ENCODE measurements around the gene RAB25. TPM values are rescaled to one million over a fixed set of nuclear protein-coding genes. Genes with fewer than 3 reads are reported as not detected.

RAB25 gene
- total RNA-seq, 1 experiment from 2014 or later: 141 TPM

- Mint-ChIP-seq H3K27ac (ENCODE audit: unreplicated experiment) (no peak overlapping the region), H3K4me3 (ENCODE audit: unreplicated experiment) (no peak overlapping the region), H3K36me3 (ENCODE audit: insufficient read depth, unreplicated experiment) (peaks cover 70% of the 10 kb centered on the region), H3K27me3 (ENCODE audit: insufficient read depth, unreplicated experiment) (no peaks in the 10 kb centered on the region), H3K4me1 (ENCODE audit: low read depth, unreplicated experiment) (peaks cover 8% of the 10 kb centered on the region), H3K9me3 (ENCODE audit: unreplicated experiment) (no peaks in the 10 kb centered on the region)
- intact Hi-C loops (cut with micrococcal nuclease; ENCODE audit: unreplicated experiment): loop anchor here (5.0 kb wide), 1 partner anchor 59 kb away; no protein-coding TSS in a partner anchor
- no peaks in the 10 kb centered on the region for H3K9me3 ChIP-seq
- H3K27me3 ChIP-seq (replicated peaks; ENCODE audit: control insufficient read depth, insufficient read depth, low read length): no peaks in the 10 kb centered on the region
- no peaks in the 10 kb centered on the region for H3K4me1 ChIP-seq
- CTCF ChIA-PET: interaction anchor here (0.7 to 1.1 kb wide), 9 partner anchors 40 to 435 kb away, joined by 3 to 8 read pairs (median 3); partner anchors contain the start of genes ARHGEF2 and KHDC4
- DNase-seq: no peak
- H3K4me3 ChIP-seq (ENCODE audit: low read depth, low read length): no peak overlapping the region
- no peak for TF ChIP-seq CTCF (IDR thresholded peaks at IDR 0.05; ENCODE audit: insufficient read depth in 1 of 2, low read depth in 1 of 2, low read length in 1 of 2, severe bottlenecking in 1 of 2, unreplicated experiment in 1 of 2)
- POLR2A ChIA-PET: no interaction called here
- no TSS peak for BruUV-seq (replicated peaks)
- H3K36me3 ChIP-seq (ENCODE audit: control insufficient read depth, insufficient read depth, low read length): peaks cover 3% of the 10 kb centered on the region; the same call in 1 of the 2 replicates
Observed at GRCh38 chr1:156065871-156066270, 4.9 kb downstream of the RAB25 start.

GRCh38 chr1:156067262-156067661, 6.3 kb downstream of the RAB25 start:
- peaks cover 2% of the 10 kb centered on the region for H3K4me1 Mint-ChIP-seq (ENCODE audit: low read depth, unreplicated experiment)
- POLR2A ChIA-PET: no interaction called here

More at GRCh38 chr1:156067262-156067661, 6.3 kb downstream of the RAB25 start:
- CTCF ChIA-PET: interaction anchor here (1.2 kb wide), 1 partner anchor 70 kb away, joined by 4 read pairs; no protein-coding TSS in a partner anchor
- no TSS peak for BruUV-seq (replicated peaks)
- peaks cover 4% of the 10 kb centered on the region; the same call in 1 of the 2 replicates for H3K36me3 ChIP-seq (ENCODE audit: control insufficient read depth, insufficient read depth, low read length)
- Mint-ChIP-seq H3K4me3 (ENCODE audit: unreplicated experiment) (no peak overlapping the region), H3K36me3 (ENCODE audit: insufficient read depth, unreplicated experiment) (peaks cover 74% of the 10 kb centered on the region), H3K27me3 (ENCODE audit: insufficient read depth, unreplicated experiment) (no peaks in the 10 kb centered on the region), H3K27ac (ENCODE audit: unreplicated experiment) (no peak overlapping the region), H3K9me3 (ENCODE audit: unreplicated experiment) (no peaks in the 10 kb centered on the region)
- intact Hi-C loops (cut with micrococcal nuclease; ENCODE audit: unreplicated experiment): loop anchor here (5.0 kb wide), 1 partner anchor 60 kb away; no protein-coding TSS in a partner anchor
- no peak for TF ChIP-seq CTCF (IDR thresholded peaks at IDR 0.05; ENCODE audit: insufficient read depth in 1 of 2, low read depth in 1 of 2, low read length in 1 of 2, severe bottlenecking in 1 of 2, unreplicated experiment in 1 of 2)
- no peak for DNase-seq
- no peaks in the 10 kb centered on the region for H3K27me3 ChIP-seq (replicated peaks; ENCODE audit: control insufficient read depth, insufficient read depth, low read length)
- H3K9me3 ChIP-seq: no peaks in the 10 kb centered on the region
- H3K4me1 ChIP-seq: no peaks in the 10 kb centered on the region
- H3K4me3 ChIP-seq (ENCODE audit: low read depth, low read length): no peak overlapping the region

All from Caco-2 (cell line).